Peyer's patch (tissue), 4 donors: ENCODE data around the gene PROM2. TPM values are rescaled to one million over a fixed set of nuclear protein-coding genes. Genes with fewer than 3 reads are reported as not detected.

ENCODE experiments used
- DNase-seq, 3 donors: peaks; one replicate each; pipeline ENCODE4 v3.0.0-alpha.2; 2017 to 2019
- H3K27ac ChIP-seq, 4 donors: fragments of 200-600 bp; sonication (generic); one replicate each; pipeline ENCODE4 v1.5.1; 2016 to 2019
- H3K27me3 ChIP-seq, 2 donors: fragments of 200-600 bp; sonication (generic); one replicate each; pipeline ENCODE4 v1.5.1; 2019
- H3K36me3 ChIP-seq, 3 donors: fragments of 200-600 bp; sonication (generic); one replicate each; pipeline ENCODE4 v1.5.1; 2016 to 2019
- H3K4me1 ChIP-seq, 4 donors: fragments of 200-600 bp; sonication (generic); one replicate each; pipeline ENCODE4 v1.5.1; 2016 to 2019
- H3K4me3 ChIP-seq, 4 donors: fragments of 200-600 bp; sonication (generic); 1 replicate in 3 of 4; 2 replicates in 1 of 4; pipeline ENCODE4 v1.5.1; 2016 to 2019; ENCODE audit warnings: mild to moderate bottlenecking in 1 of 4
- H3K9me3 ChIP-seq, 4 donors: fragments of 200-600 bp; sonication (generic); one replicate each; pipeline ENCODE4 v1.5.1; 2016 to 2019; ENCODE audit warnings: mild to moderate bottlenecking in 1 of 4
- POLR2A ChIP-seq, 2 donors: fragments of 450-650 bp; IDR thresholded peaks; one replicate each; pipeline ENCODE4 v1.5.1; 2017; ENCODE audit warnings: antibody characterized with exemption in 2 of 2, mild to moderate bottlenecking in 2 of 2, moderate library complexity in 2 of 2
- total RNA-seq, 4 donors: library from RNA; depleted of rRNA; stranded (reverse); fragments of >200 nt; gene quantifications; one replicate each; pipeline ENCODE4 v1.1.0, GENCODE V29; 2016
- TF ChIP-seq, protein P1 (sequence below), 6 experiments: fragments of 450-650 bp in 4 of 6; fragments of 200-600 bp in 2 of 6; sonication (generic) in 1 of 6; IDR thresholded peaks; one replicate each; pipeline ENCODE4 v1.5.1; 2017 to 2019; ENCODE audit warnings: antibody characterized with exemption in 6 of 6, mild to moderate bottlenecking in 3 of 6, moderate library complexity in 1 of 6

The PROM2 gene
- total RNA-seq, 4 donors from 2014 or later: 13.1 to 68.9 (median 39.2) TPM

DNA sequence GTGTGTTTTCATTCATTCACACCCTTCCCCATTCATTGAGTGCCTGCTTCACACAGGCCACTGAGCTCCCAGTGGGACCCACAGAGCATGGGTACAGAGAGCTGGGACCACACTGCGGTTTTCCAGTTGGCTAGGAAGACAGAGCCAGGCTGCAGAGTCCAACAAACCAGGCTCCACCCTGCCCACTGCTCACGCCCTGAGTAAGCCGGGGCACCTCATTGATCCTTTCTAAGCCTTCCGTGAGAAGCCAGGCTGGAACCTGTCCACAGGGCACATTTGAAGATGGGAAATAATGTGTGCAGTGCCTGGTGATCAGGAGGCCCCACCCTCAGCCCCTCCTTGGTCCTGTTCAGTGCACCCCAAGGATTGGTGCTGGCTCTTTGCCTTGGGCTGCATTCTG, 36.4 kb downstream of the PROM2 start:
- no peaks in the 10 kb centered on the region for H3K27me3 ChIP-seq
- H3K4me1 ChIP-seq: no peaks in the 10 kb centered on the region
- no peaks in the 10 kb centered on the region for H3K36me3 ChIP-seq
- H3K4me3 ChIP-seq: no peak overlapping the region
- TF ChIP-seq, protein P1, sequence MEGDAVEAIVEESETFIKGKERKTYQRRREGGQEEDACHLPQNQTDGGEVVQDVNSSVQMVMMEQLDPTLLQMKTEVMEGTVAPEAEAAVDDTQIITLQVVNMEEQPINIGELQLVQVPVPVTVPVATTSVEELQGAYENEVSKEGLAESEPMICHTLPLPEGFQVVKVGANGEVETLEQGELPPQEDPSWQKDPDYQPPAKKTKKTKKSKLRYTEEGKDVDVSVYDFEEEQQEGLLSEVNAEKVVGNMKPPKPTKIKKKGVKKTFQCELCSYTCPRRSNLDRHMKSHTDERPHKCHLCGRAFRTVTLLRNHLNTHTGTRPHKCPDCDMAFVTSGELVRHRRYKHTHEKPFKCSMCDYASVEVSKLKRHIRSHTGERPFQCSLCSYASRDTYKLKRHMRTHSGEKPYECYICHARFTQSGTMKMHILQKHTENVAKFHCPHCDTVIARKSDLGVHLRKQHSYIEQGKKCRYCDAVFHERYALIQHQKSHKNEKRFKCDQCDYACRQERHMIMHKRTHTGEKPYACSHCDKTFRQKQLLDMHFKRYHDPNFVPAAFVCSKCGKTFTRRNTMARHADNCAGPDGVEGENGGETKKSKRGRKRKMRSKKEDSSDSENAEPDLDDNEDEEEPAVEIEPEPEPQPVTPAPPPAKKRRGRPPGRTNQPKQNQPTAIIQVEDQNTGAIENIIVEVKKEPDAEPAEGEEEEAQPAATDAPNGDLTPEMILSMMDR (IDR thresholded peaks at IDR 0.05): no peak
- no peak for TF ChIP-seq POLR2A (IDR thresholded peaks at IDR 0.05)
- no peaks in the 10 kb centered on the region for H3K9me3 ChIP-seq
- H3K27ac ChIP-seq: no peak overlapping the region
- no peak for DNase-seq

DNA sequence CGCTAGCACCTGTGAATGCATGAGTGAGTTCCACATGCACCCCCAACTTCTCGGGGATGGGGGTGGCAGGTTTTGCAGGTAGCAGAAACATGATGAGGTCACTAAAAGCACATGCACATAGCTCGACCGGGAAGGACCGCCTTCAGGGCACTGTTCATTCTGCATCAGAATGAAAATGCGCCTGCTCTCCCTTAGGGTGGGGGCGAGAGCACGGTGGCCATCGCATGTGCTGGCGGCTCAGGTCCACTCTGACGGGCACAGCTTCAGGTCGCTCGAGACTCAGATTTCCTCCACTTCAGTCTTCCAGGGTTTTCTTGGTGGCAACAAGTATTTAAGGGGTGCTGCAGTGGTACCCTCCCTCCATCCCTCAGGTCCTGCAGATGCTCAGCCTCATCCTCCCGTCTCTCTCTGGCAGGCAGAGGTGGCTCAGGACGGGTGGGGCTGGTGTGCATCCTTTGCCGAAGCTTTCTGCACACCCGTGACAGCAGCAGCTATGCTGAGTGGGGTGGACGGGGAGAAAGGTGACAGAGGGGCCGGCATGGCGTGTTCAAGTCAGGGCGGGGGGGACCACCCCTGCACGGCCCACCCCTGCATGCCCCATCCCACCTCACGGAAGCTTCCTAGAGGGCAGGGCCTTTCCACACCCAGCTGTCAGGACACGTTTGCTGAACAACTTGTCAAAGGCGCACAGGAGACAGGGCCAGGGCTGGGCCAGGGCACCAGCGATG, 37.7 kb downstream of the PROM2 start:
- Histone ChIP-seq H3K27me3 (no peaks in the 10 kb centered on the region), H3K27ac (no peak overlapping the region), H3K4me1 (no peaks in the 10 kb centered on the region), H3K4me3 (no peak overlapping the region), H3K36me3 (no peaks in the 10 kb centered on the region), H3K9me3 (no peaks in the 10 kb centered on the region)
- TF ChIP-seq, protein P1 (IDR thresholded peaks at IDR 0.05): no peak
- no peak for TF ChIP-seq POLR2A (IDR thresholded peaks at IDR 0.05)
- no peak for DNase-seq

- H3K27ac ChIP-seq: no peak overlapping the region
- H3K9me3 ChIP-seq: no peaks in the 10 kb centered on the region
- no peaks in the 10 kb centered on the region for H3K27me3 ChIP-seq
- H3K36me3 ChIP-seq: no peaks in the 10 kb centered on the region
- no peak for TF ChIP-seq POLR2A (IDR thresholded peaks at IDR 0.05)
- TF ChIP-seq, protein P1 (IDR thresholded peaks at IDR 0.05): no peak
- no peak for DNase-seq
- no peaks in the 10 kb centered on the region for H3K4me1 ChIP-seq
- H3K4me3 ChIP-seq: no peak overlapping the region
Measured at GRCh38 chr2:95312543-95313201, 38.4 kb downstream of the PROM2 start.

DNA sequence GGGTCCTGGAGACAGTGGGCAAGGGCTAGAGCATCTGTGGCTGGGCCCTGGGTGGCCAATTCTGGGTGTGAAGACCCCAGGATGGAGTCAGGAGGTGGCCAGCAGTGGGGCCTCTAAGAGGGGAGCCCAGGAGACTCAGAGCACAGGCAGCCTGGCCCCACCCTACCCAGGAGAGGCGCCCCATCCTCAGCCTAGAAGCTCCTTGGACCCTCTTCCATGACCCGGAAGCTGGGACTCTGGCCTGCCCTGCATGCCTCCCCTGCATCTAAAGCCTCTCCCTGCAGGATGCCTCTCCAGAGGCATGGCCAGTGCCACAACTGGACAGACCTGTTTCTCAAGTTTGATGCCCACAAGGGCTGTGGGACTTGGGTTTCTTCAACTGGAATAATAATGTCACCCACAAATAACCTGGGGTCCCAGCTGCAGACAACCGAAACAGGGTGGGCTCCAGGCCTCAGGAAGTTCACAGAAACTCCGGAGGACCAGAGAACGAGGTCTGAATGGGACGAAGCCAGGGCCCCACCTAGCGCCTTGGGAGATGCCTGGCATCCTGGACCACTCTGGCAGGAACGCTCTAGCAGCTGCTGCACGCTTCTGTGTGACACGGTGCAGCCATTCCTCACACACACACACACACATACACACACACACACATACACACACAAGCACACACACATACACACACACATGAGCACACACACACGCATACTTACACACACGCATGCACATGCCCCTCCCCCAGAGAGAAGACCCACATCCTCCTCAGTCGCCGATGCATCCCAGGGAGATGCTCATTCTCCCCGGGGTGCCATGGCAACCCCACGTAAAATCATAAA, 39.3 kb downstream of the PROM2 start:
- TF ChIP-seq, protein P1 (IDR thresholded peaks at IDR 0.05): no peak
- no peak for TF ChIP-seq POLR2A (IDR thresholded peaks at IDR 0.05)
- H3K4me1 ChIP-seq: no peaks in the 10 kb centered on the region
- no peak for DNase-seq
- H3K9me3 ChIP-seq: no peaks in the 10 kb centered on the region
- H3K27ac ChIP-seq: no peak overlapping the region
- H3K36me3 ChIP-seq: no peaks in the 10 kb centered on the region
- no peak overlapping the region for H3K4me3 ChIP-seq
- no peaks in the 10 kb centered on the region for H3K27me3 ChIP-seq

DNA sequence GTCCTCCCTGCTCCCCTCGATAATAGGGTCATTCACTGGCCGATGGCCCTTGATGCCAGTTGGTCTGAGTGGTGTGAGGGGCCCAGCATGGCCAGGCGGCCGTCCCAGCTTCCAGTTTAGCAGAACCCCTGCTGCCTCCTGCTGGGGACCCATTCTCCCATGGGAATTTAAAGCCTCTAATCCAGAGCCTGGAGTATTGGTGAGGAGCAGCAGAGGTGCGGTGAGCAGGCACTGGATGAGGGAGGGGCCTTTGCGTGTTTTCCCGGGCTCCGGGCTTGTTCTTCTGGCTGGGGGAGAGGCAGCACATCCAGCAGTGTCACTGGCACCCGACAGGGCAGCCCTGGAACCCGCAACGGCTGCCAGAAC, 40.3 kb downstream of the PROM2 start:
- TF ChIP-seq, protein P1 (IDR thresholded peaks at IDR 0.05): no peak
- TF ChIP-seq POLR2A (IDR thresholded peaks at IDR 0.05): no peak
- H3K27ac ChIP-seq: no peak overlapping the region
- H3K36me3 ChIP-seq: no peaks in the 10 kb centered on the region
- no peak overlapping the region for H3K4me3 ChIP-seq
- no peaks in the 10 kb centered on the region for H3K27me3 ChIP-seq
- H3K4me1 ChIP-seq: no peaks in the 10 kb centered on the region
- no peak for DNase-seq
- no peaks in the 10 kb centered on the region for H3K9me3 ChIP-seq
